Astrocyte of the spinal cord (primary cell): ENCODE results near the gene EFNB3.

Source experiments
- DNase-seq: peaks from one replicate; pipeline ENCODE4 v3.0.0; 2011; ENCODE audit warnings: low read depth, low spot score
- H3K4me3 ChIP-seq: 2 replicates; pipeline ENCODE4 v1.5.1; 2011; ENCODE audit warnings: low read depth, mild to moderate bottlenecking, low read length, moderate library complexity
- in situ Hi-C: cut with HindIII; loops from 2 replicates; pipeline ENCODE4 v1.10.0; 2017; ENCODE audit warnings: low sequenced_read_pairs
- TF ChIP-seq, protein P1 (sequence below): IDR thresholded peaks from 2 replicates; pipeline ENCODE4 v1.5.1; 2012; ENCODE audit warnings: low read depth, mild to moderate bottlenecking, low read length, inconsistent platforms

Gene EFNB3

GRCh38 chr17:7700510-7700909 is 4.5 kb upstream of the EFNB3 start:
- TF ChIP-seq, protein P1, sequence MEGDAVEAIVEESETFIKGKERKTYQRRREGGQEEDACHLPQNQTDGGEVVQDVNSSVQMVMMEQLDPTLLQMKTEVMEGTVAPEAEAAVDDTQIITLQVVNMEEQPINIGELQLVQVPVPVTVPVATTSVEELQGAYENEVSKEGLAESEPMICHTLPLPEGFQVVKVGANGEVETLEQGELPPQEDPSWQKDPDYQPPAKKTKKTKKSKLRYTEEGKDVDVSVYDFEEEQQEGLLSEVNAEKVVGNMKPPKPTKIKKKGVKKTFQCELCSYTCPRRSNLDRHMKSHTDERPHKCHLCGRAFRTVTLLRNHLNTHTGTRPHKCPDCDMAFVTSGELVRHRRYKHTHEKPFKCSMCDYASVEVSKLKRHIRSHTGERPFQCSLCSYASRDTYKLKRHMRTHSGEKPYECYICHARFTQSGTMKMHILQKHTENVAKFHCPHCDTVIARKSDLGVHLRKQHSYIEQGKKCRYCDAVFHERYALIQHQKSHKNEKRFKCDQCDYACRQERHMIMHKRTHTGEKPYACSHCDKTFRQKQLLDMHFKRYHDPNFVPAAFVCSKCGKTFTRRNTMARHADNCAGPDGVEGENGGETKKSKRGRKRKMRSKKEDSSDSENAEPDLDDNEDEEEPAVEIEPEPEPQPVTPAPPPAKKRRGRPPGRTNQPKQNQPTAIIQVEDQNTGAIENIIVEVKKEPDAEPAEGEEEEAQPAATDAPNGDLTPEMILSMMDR: no peak
- DNase-seq: no peak
- in situ Hi-C loops: no loop called here
- no peak overlapping the region for H3K4me3 ChIP-seq

GRCh38 chr17:7701681-7702080 is 3.3 kb upstream of the EFNB3 start:
- in situ Hi-C loops: no loop called here
- no peak for DNase-seq
- TF ChIP-seq, protein P1: no peak
- no peak overlapping the region for H3K4me3 ChIP-seq

DNA sequence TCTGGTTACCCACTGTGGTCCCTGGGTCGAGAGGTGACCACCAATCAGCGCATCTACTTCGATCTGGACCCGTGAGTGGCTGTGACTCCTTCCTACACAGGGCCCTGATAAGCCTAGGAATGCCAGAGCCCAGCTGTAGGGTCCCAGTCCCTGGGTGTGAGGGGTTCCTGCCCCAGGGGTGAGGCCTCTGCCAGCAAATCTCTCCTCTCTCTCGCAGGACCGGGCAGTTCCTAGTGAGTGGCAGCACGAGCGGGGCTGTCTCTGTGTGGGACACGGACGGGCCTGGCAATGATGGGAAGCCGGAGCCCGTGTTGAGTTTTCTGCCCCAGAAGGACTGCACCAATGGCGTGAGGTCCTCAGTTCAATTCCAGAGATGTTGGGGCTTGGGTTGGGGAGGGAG is 2.2 kb upstream of the EFNB3 start:
- no peak overlapping the region for H3K4me3 ChIP-seq
- TF ChIP-seq, protein P1: no peak
- in situ Hi-C loops: no loop called here
- no peak for DNase-seq

DNA sequence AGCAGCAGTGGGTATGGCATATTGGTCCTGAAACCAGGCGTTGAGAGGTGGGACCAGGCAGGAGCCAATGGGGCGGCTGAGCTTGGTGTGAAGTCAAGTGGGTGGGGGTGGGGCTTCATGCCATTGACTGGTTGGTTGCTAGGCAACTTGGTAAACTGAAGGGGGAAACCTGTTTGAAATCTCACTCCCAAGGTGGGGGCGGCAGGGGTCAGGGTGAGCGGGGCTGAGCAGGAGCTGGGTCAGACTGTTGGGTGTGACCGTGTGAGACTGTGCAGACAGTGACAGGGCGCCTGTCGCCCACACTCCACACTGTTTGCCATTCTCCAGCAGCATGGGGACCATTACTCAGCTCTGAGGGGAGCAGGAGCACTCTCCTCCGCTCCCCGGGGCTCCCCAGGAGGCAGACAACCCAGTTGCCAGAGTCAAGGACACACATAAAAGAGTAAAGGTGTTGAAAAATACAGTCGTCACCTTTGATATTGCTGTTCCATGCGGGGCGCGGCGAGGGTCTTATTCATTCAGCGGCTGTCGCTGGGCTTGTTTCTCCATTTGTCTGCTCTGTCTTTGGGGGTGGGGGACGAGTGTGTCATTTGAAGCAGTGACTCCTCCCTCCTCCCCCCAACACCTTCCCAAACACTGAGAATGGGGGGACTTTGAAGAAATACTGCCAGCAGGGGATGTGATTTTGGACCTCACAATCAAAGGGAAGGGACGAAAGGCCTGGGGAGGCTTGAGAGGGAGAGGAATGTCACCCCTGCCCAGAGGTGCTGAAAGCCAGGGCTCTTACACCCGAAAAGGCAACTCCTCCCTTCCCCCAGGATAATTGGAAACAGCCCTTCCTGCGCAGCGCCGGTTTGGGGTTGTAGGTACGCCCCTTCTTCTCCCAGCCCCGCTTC is 1.2 kb upstream of the EFNB3 start:
- in situ Hi-C loops: no loop called here
- TF ChIP-seq, protein P1: no peak
- DNase-seq: peak; percentile 56
- no peak overlapping the region for H3K4me3 ChIP-seq

- TF ChIP-seq, protein P1: no peak
- no peak for DNase-seq
- H3K4me3 ChIP-seq: peak overlapping the region; percentile 33
- in situ Hi-C loops: no loop called here
Measured at GRCh38 chr17:7705269-7706255, 560 bp downstream of the EFNB3 start.

- no peak overlapping the region for H3K4me3 ChIP-seq
- TF ChIP-seq, protein P1: no peak
- in situ Hi-C loops: no loop called here
Measured at GRCh38 chr17:7706631-7707354, 1.8 kb downstream of the EFNB3 start.

More at GRCh38 chr17:7706631-7707354, 1.8 kb downstream of the EFNB3 start:
- no peak for DNase-seq
